A549 (cell line): ENCODE data around the gene CHD8. TPM values are rescaled to one million over a fixed set of nuclear protein-coding genes. Genes with fewer than 3 reads are reported as not detected.

Source experiments
- ATAC-seq, 2 experiments: fragments of 200-7000 bp in 1 of 2; fragments of >200 bp in 1 of 2; cut with Nextera tagmentation in 1 of 2; cut with Tn5 transposase in 1 of 2; 3 replicates each; pipeline versions ENCODE4 v1.8.0 to v1.9.1; 2018 to 2020; ENCODE audit warnings: mild to moderate bottlenecking in 1 of 2, moderate library complexity in 1 of 2
- CTCF ChIA-PET: fragments of 300-600 bp; sonication (Branson Sonifier 250); formaldehyde crosslinking; extraction: SDS; loops from one replicate; lab custom pipeline; 2021; ENCODE audit warnings: antibody characterized with exemption, inconsistent platforms; lab: Yijun Ruan, JAX
- POLR2A ChIA-PET: fragments of 350-600 bp; formaldehyde crosslinking; extraction: SDS; loops from one replicate; lab custom pipeline; 2021; ENCODE audit warnings: antibody characterized with exemption, inconsistent platforms; lab: Yijun Ruan, JAX
- DNase-seq, 2 experiments: peaks; one replicate each; pipeline versions ENCODE4 v3.0.0 to v3.0.0-alpha.2; 2011 to 2016; ENCODE audit warnings: low read depth in 1 of 2, low spot score in 1 of 2
- FAIRE-seq: peaks from 2 replicates; lab custom pipeline; 2011; peaks lifted over from hg19 to GRCh38; lab: Jason Lieb, UNC
- H3K27ac ChIP-seq, 2 experiments: fragments of >200 bp; sonication (Bioruptor Twin); formaldehyde crosslinking; 3 replicates each; pipeline ENCODE4 v1.5.1; 2016 to 2017
- H3K4me1 ChIP-seq: fragments of >200 bp; sonication (Bioruptor Twin); formaldehyde crosslinking; 3 replicates; pipeline ENCODE4 v1.6.1; 2016
- H3K4me2 ChIP-seq: fragments of >200 bp; sonication (Bioruptor Twin); formaldehyde crosslinking; 3 replicates; pipeline ENCODE4 v1.6.1; 2016
- H3K4me3 ChIP-seq: fragments of >200 bp; sonication (Bioruptor Twin); formaldehyde crosslinking; 3 replicates; pipeline ENCODE4 v1.5.1; 2016
- H3K9me3 ChIP-seq: fragments of >200 bp; sonication (Bioruptor Twin); formaldehyde crosslinking; 3 replicates; pipeline ENCODE4 v1.6.1; 2016
- CEBPB ChIP-seq, 2 experiments: fragments of >200 bp in 1 of 2; sonication (Bioruptor Twin) in 1 of 2; formaldehyde crosslinking in 1 of 2; IDR thresholded peaks; 2 replicates each; pipeline ENCODE4 v1.6.1; 2012 to 2016
- CHD2 ChIP-seq: fragments of 150-350 bp; IDR thresholded peaks from 2 replicates; pipeline ENCODE4 v1.6.1; 2014; ENCODE audit warnings: low read length; ENCODE audit not compliant: partially characterized antibody
- EHMT2 ChIP-seq: fragments of 200-600 bp; sonication (generic); IDR thresholded peaks from 2 replicates; pipeline ENCODE4 v1.6.1; 2016; ENCODE audit warnings: antibody characterized with exemption, low read depth, mild to moderate bottlenecking, moderate library complexity
- ESRRA ChIP-seq: fragments of 150-350 bp; IDR thresholded peaks from 2 replicates; pipeline ENCODE4 v1.6.1; 2014; ENCODE audit warnings: mild to moderate bottlenecking, low read length, borderline replicate concordance
- FOSL2 ChIP-seq, 2 experiments: fragments of 450-650 bp in 1 of 2; fragments of >200 bp in 1 of 2; sonication (Bioruptor Twin) in 1 of 2; formaldehyde crosslinking; IDR thresholded peaks; 2 replicates each; pipeline versions ENCODE4 v1.5.0 to v1.6.1; 2016 to 2020; ENCODE audit warnings: mild to moderate bottlenecking in 1 of 2, moderate library complexity in 1 of 2
- GATA3 ChIP-seq: IDR thresholded peaks from 2 replicates; pipeline ENCODE4 v1.6.1; 2012; ENCODE audit warnings: borderline replicate concordance
- JUN ChIP-seq, 2 experiments: fragments of >200 bp; sonication (Bioruptor Twin); formaldehyde crosslinking; IDR thresholded peaks; 2 replicates in 1 of 2; 3 replicates in 1 of 2; pipeline ENCODE4 v1.6.1; 2016 to 2017
- KDM1A ChIP-seq: fragments of 200-600 bp; sonication (generic); IDR thresholded peaks from 2 replicates; pipeline ENCODE4 v1.6.1; 2016; ENCODE audit warnings: low read depth, mild to moderate bottlenecking
- KDM5A ChIP-seq: fragments of 200-600 bp; sonication (generic); IDR thresholded peaks from 2 replicates; pipeline ENCODE4 v1.6.1; 2016; ENCODE audit warnings: antibody characterized with exemption, mild to moderate bottlenecking
- MYC ChIP-seq: IDR thresholded peaks from 2 replicates; pipeline ENCODE4 v1.6.1; 2012; ENCODE audit warnings: mild to moderate bottlenecking, inconsistent platforms, low read length, improper control_type of control experiment, borderline replicate concordance
- NFE2L2 ChIP-seq: fragments of 150-350 bp; conservative IDR thresholded peaks from 2 replicates; pipeline ENCODE4 v1.6.1; 2014; ENCODE audit warnings: low read length
- RNF2 ChIP-seq: fragments of 200-600 bp; sonication (generic); IDR thresholded peaks from 2 replicates; pipeline ENCODE4 v1.6.1; 2016; ENCODE audit warnings: low read depth, mild to moderate bottlenecking, antibody characterized with exemption, moderate library complexity, borderline replicate concordance
- SMC3 ChIP-seq: fragments of >200 bp; sonication (Bioruptor Twin); formaldehyde crosslinking; IDR thresholded peaks from 3 replicates; pipeline ENCODE4 v1.6.1; 2018; ENCODE audit warnings: inconsistent platforms
- ZSCAN20 ChIP-seq: fragments of 250-450 bp; sonication (Bioruptor Pico); IDR thresholded peaks from 2 replicates; pipeline ENCODE4 v1.8.0; 2022; ENCODE audit warnings: mild to moderate bottlenecking, moderate library complexity
- WGBS: methylation state at CpG from one replicate; pipeline ENCODE4 v1.1.6; 2017; ENCODE audit errors: missing lambda C conversion rate; 5-methylcytosine and 5-hydroxymethylcytosine counted together
- polyA plus RNA-seq, 4 experiments: library from polyadenylated mRNA; depleted of rRNA in 3 of 4; stranded (reverse); fragments of >200 nt; fragmentation: RNase III in 1 of 4; extraction: RNeasy Plus Mini Kit Qiagen cat#74134 plus additional on column Dnase treatment in 1 of 4; gene quantifications; 2 replicates in 3 of 4; 3 replicates in 1 of 4; pipeline ENCODE4 v1.2.3, GENCODE V29; 2011 to 2017
- TF ChIP-seq, protein P1 (sequence below): fragments of >200 bp; sonication (Bioruptor Twin); formaldehyde crosslinking; IDR thresholded peaks from 3 replicates; pipeline ENCODE4 v1.6.1; 2016
- TF ChIP-seq, protein P2 (sequence below): fragments of 200-600 bp; sonication (generic); IDR thresholded peaks from 2 replicates; pipeline ENCODE4 v1.6.1; 2016; ENCODE audit warnings: antibody characterized with exemption, mild to moderate bottlenecking, moderate library complexity
- TF ChIP-seq, protein P3 (sequence below): fragments of 150-350 bp; IDR thresholded peaks from 2 replicates; pipeline ENCODE4 v1.6.1; 2014; ENCODE audit warnings: low read depth, mild to moderate bottlenecking, low read length
- TF ChIP-seq, protein P4 (sequence below): IDR thresholded peaks from 2 replicates; pipeline ENCODE4 v1.6.1; 2012; ENCODE audit warnings: low read depth, borderline replicate concordance

CHD8 gene
- polyA plus RNA-seq, 2 of the 4 experiments (the other 2 are of a cell fraction) = 28.5 to 36.8 TPM

DNA sequence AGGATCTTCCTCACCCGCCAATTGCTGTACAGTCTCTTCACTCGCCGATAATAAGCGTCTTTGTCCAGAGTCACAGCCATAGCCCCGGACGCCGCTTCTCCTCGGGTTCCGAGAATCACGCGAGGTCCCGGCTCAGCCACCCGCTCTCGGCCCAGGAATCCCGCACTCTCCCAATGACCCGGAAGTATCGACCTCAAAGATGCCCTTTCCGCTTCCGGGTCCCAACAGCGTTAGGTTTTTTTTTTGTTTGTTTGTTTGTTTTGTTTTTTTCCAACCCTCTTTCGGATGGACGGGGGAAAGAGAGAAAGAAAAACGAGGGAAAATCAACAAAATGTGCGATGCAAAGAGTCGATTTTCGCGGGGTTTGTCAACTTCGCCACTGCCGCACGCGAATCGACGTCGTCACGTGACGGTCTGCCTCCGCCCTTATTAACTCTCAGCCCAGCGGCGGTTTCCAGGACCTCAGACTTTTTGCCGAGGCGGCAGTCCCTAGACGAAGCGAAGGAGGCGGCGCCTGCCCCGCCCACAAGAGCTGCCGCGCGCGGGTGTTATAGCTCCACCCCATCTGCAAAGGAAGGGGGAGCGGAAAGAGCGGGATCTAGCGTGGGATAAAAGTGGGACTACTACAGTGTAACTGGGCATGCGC is 72.0 kb downstream of the CHD8 start, which contains the start of gene SUPT16H (continued):
- TF ChIP-seq, protein P1, sequence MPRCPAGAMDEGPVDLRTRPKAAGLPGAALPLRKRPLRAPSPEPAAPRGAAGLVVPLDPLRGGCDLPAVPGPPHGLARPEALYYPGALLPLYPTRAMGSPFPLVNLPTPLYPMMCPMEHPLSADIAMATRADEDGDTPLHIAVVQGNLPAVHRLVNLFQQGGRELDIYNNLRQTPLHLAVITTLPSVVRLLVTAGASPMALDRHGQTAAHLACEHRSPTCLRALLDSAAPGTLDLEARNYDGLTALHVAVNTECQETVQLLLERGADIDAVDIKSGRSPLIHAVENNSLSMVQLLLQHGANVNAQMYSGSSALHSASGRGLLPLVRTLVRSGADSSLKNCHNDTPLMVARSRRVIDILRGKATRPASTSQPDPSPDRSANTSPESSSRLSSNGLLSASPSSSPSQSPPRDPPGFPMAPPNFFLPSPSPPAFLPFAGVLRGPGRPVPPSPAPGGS = peak; percentile 72; the same call in 1 of the 3 replicates
- TF ChIP-seq, protein P2, sequence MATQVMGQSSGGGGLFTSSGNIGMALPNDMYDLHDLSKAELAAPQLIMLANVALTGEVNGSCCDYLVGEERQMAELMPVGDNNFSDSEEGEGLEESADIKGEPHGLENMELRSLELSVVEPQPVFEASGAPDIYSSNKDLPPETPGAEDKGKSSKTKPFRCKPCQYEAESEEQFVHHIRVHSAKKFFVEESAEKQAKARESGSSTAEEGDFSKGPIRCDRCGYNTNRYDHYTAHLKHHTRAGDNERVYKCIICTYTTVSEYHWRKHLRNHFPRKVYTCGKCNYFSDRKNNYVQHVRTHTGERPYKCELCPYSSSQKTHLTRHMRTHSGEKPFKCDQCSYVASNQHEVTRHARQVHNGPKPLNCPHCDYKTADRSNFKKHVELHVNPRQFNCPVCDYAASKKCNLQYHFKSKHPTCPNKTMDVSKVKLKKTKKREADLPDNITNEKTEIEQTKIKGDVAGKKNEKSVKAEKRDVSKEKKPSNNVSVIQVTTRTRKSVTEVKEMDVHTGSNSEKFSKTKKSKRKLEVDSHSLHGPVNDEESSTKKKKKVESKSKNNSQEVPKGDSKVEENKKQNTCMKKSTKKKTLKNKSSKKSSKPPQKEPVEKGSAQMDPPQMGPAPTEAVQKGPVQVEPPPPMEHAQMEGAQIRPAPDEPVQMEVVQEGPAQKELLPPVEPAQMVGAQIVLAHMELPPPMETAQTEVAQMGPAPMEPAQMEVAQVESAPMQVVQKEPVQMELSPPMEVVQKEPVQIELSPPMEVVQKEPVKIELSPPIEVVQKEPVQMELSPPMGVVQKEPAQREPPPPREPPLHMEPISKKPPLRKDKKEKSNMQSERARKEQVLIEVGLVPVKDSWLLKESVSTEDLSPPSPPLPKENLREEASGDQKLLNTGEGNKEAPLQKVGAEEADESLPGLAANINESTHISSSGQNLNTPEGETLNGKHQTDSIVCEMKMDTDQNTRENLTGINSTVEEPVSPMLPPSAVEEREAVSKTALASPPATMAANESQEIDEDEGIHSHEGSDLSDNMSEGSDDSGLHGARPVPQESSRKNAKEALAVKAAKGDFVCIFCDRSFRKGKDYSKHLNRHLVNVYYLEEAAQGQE = peak; percentile 88
- TF ChIP-seq KDM1A = no peak
- TF ChIP-seq, protein P3, sequence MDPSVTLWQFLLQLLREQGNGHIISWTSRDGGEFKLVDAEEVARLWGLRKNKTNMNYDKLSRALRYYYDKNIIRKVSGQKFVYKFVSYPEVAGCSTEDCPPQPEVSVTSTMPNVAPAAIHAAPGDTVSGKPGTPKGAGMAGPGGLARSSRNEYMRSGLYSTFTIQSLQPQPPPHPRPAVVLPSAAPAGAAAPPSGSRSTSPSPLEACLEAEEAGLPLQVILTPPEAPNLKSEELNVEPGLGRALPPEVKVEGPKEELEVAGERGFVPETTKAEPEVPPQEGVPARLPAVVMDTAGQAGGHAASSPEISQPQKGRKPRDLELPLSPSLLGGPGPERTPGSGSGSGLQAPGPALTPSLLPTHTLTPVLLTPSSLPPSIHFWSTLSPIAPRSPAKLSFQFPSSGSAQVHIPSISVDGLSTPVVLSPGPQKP = no peak
- 0 out of 2 replicates have a peak, but pooled peaks have one; percentile 5 for TF ChIP-seq MYC
- no peak for TF ChIP-seq FOSL2 (IDR thresholded peaks at IDR 0.05)
- TF ChIP-seq FOSL2 (CRISPR knock-in tag; IDR thresholded peaks at IDR 0.05) = no peak
- no peak for TF ChIP-seq EHMT2
- peak; percentile 78 for TF ChIP-seq CHD2
- TF ChIP-seq JUN (IDR thresholded peaks at IDR 0.05) = peak; percentile 85 to 86; a peak in 4 of 5 replicates

DNA sequence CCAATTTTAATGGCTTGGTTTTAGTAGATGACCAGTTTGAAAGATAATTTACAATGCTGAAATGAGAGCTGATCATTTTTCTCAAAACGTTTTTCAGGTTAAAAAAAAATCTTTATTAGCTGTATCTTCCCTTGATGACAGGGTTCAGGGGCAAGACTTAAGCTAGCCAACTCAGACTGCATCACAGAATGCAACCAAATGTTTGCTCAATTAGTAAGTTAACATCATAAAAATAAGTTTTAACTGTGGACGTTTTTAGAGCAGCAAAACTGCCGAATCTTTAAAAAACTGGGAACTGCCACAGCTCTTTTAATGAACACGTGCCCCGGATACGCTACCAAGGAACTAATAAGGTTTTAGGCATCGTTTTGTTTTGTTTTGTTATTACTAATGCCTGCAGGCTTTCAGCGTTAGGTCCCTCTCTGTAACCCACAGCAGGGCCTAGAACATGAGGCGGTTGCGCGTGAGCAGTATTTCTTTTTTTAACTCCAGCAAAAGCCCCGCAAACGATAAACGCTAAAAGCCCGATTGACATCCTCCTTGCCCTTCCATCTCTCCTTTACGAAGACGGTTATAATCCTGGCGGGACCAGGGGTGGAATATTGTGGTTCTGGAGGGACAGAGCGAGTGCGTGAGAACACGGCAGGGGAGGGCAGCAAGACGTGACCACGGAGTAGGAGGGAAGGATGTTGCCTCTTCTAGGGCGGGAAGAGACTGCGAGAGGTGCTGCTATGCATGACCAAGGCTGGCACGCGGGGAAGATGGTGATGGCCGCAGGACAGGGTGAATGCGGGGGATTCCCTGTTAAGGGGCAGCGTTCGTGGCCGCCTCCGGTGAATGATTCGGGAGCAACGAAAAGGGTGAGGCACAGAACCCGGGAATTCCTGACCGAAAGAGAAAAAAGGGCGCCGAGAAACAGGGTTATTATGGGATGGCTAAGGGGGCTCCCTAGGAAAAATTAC is 72.8 kb downstream of the CHD8 start:
- peak overlapping the region; percentile 71 for H3K4me3 ChIP-seq
- H3K27ac ChIP-seq = peak overlapping the region; percentile 91 to 97
- CTCF ChIA-PET = interaction anchor here (0.6 to 1.2 kb wide), 2 partner anchors 32 to 175 kb away, joined by 3 read pairs; no protein-coding TSS in a partner anchor
- TF ChIP-seq ZSCAN20 (CRISPR knock-in tag) = no peak
- TF ChIP-seq NFE2L2 = no peak
- no peak for TF ChIP-seq GATA3
- TF ChIP-seq SMC3 = no peak
- TF ChIP-seq KDM1A = no peak
- TF ChIP-seq, protein P4, sequence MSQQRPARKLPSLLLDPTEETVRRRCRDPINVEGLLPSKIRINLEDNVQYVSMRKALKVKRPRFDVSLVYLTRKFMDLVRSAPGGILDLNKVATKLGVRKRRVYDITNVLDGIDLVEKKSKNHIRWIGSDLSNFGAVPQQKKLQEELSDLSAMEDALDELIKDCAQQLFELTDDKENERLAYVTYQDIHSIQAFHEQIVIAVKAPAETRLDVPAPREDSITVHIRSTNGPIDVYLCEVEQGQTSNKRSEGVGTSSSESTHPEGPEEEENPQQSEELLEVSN = peak; percentile 60; the same call in 1 of the 2 replicates
- no peak for TF ChIP-seq CEBPB (IDR thresholded peaks at IDR 0.05)
- peak; percentile 68; the same call in 1 of the 2 replicates for TF ChIP-seq MYC
- no peak for TF ChIP-seq RNF2
- TF ChIP-seq ESRRA = no peak
- peak; percentile 47; the same call in 1 of the 2 replicates for TF ChIP-seq KDM5A
- TF ChIP-seq, all 56 proteins: peak for 3
- Histone ChIP-seq H3K4me1 (peaks cover 27% of the 10 kb centered on the region), H3K9me3 (no peaks in the 10 kb centered on the region), H3K4me2 (peak overlapping the region; percentile 84)
- ATAC-seq (peak; percentile 60 to 79), FAIRE-seq (no peak), DNase-seq (peak; percentile 44 to 58)
- WGBS = under 1% methylated on average over 39 of the region's 39 CpGs
- POLR2A ChIA-PET = interaction anchor here (0.6 kb wide), 1 partner anchor 1538 kb away, joined by 7 read pairs; no protein-coding TSS in a partner anchor
